Left kidney (tissue), 2 donors: Measurements from ENCODE around the gene ORC6. TPM values are rescaled to one million over a fixed set of nuclear protein-coding genes. Genes with fewer than 3 reads are reported as not detected.

ENCODE experiments used
- DNase-seq: peaks from one replicate; pipeline ENCODE4 v3.0.0-alpha.2; 2013
- polyA plus RNA-seq: library from polyadenylated mRNA; unstranded; fragments of 120-200 nt; gene quantifications from one replicate; pipeline ENCODE4 v1.2.1, GENCODE V29; 2013; ENCODE audit not compliant: insufficient read length

Gene ORC6
- polyA plus RNA-seq, 1 donor: 45.2 TPM

DNA sequence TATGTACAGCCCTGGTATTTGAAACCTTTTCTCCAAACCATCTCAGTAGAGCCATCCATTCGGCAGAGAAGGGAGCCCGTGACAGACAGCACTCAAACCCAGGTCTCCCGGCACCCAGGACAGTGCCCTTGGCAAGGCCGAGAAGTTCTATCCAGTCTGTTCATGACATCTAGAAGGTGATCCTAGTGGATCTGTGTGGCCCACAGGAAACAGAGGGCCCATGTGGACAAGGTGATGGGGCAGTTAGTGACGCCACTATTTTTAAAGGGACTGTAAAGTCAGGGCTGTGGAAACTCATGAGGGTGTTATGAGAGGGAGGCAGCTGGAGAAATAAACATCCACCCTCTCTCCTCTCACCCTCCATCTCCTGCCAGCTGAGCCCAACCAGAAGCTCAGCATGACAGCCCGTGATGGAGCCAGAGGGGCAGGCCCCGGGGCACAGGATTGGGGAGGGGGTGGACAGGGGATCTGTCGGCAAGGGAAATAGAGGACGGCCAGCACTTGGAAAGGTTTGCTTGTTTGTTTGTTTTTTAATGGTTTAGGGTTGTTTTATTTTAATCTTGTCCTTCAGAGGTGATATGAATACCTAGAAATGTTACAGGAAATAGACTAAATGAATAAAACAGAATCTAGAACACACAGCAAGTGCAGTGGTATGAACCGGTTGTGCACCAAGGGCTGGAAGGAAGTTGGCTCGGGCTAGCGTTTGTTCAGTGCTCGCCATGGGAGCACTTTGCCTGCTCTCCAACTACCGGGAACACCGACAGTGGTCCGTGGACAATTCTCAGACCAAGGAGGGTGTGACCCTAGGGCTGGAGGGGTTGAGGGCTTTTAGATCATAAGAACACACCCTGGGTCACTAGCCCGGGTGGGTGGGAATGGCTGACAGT, 41.6 kb downstream of the ORC6 start:
- no peak for DNase-seq

DNA sequence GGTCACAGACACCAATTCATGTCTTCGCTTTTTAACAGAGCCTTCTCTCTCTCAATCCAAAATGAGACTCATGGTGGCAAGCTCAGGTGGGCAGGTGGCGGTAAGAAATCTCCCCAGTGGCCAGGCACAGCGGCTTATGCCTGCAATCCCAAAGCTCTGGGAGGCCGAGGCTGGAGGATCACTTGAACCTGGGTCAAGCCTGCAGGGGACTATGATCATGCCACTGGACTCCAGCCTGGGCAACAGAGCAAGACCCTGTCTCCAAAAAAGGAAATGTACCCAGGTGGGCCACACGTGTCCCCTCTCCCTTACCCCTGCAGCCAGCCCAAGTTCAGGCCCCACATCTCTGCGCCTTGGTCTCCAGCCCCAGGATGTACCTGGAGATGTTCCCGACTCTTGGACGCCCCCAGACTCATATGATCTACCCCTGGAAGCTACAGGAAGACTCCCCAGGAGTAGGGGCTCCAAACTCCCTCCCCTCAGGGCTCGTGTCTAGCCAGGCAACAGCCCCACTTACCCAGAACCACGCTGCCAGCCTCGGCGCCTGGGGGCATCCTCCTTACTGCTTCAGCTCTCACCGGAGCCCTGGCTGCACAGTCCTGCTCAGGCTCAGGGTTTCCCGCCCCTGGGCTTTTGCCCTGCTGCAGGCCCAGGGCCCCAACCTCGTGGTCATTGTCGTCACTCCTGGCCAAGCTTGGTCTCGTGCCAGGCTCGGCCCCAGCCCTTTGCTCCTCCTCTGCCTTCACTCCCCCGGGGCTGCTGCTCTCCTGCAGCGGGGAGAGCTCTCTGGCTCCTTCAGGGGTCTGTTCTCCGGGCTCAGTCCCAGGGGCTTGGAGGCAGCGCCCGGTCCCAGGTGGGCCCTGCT, 42.5 kb downstream of the ORC6 start:
- DNase-seq: peak; percentile 2

DNA sequence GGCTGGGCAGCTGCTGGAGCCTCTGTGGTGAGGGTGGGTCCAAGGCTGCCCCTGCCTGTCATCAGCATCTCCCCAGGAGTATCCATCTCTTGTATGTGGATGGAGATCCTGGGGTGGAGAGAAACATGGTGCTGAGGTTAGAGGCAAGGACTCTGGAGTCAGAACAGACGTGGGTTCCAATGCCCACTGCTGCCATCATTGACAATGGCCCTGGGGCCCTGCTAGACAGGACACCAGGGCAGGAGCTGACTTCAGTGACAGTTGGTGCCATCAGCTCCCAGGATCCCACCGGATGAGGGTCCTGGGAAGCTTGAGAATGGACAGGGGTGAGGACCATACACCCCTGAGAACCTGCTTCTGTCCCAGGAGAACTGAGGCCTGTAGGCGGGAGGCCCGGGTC, 43.1 kb downstream of the ORC6 start:
- no peak for DNase-seq

- DNase-seq: no peak
Observed at GRCh38 chr16:46733319-46733830, 43.9 kb downstream of the ORC6 start.

GRCh38 chr16:46736695-46737094, 47.2 kb downstream of the ORC6 start:
- no peak for DNase-seq

DNA sequence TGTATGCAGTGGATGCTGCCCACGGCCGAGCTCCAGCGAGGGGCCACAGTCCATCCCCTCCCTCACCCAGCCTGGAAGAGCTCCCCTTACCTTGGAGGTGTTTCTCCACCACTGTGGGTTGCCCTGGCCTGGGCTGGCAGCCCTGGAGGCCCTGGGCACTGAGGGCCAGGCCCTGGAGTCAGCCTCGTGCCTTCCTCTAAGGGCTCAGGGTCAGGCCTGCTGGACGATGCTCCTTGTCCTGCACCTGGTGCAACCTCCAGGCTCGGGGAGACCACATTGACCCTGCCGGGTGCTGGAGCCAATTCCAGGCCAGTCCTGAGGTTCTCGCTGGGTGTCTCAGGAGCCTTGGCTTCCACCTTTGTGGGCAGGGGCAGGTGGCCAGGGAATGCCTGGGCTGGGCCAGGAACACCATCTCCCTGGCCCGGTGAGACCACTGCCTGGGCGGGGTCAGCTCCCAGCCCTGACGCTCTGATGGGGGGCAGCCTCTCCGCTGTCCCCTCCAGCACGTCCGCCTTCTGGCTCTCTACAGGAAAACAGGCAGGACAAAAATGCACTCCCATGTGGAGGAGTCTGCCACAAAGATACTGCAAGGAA, 48.3 kb downstream of the ORC6 start:
- DNase-seq: no peak

DNA sequence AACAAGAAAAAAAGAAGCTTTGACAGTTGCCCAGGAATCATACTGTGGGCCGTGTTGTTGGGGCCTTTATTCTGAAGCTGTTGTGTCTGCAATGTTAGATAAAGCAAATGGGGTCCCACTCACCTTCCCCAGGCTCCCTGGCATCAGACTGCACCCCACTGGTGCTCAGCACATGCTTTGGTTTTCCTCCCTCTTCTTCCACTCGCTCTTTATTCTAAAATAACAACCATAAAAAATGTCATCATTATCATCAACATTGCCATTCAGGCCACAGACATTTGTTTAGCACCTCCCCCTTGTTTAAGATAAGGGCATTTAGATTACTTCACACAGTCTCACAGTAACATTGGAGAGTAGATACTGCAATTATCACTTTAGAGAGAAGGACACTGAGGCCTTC, 50.5 kb downstream of the ORC6 start:
- DNase-seq: no peak

DNA sequence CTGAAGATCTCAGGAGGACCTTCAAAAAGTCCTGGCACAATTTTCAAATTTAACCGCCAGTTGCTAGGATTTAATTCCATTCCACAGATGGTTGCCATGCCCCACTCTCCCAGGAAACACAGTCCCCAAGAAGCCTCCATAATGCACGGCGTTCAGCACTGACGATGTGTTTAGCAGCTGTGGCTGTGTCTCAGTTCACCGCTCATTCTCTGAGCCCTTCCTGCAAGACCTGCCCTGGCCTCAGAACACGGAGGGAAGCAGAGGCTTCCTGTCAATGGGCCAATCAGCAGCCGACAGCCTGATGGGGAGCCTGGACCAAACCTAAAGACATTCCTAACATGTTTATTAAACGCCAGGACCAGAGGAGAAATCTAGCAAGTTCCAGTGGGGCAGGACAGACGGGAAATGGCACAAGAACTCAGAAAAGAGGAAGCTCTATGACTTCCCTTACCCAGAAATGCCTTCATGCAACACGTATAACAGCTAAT, 53.8 kb downstream of the ORC6 start:
- DNase-seq: peak; percentile 11

GRCh38 chr16:46745617-46746016, 56.2 kb downstream of the ORC6 start:
- no peak for DNase-seq

DNA sequence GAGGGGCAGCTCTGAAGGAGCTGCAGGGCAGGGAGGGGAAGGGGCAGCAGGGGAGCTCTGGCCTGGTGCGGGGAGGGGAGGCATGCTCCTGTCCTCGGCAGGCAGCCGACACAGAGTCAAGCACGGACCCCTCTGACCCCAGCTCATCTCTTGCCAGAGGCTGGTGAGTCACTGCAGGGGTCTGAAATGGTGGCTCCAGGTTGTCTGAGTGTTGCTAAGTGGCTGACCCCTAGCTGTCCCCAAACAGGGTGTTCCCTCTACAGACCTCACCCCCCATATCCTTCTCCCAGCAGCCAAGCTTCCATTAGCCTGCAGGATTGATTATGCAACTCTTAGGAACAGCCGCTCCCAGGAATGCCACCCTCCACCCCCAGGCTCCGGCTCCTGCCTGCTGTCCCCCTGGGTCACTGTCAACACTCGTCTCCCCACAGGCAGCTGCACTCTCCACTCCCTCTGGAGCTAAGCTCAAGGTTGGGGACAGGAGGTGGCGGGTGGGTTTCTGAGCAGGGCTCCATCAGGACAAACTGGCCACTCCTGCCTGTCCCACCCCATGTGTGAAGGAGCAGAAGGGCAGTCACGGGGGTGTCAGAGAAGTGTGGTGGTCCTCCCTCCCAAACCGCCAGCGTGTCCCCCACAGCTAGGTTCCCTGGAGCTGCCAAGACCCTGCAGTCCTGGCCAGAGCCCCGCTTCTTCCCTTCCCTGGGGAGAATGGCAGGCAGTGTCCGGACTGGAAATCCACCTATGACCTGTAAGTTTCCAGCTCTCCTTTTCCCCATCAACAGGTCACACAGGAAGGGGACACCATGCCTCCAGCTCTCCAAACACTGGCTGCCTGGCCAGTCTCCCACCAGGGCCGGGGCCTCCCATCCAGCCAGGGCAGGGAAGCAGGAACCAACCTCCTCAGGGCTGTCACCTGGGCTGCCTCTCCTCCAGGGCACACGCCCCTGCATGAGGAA, 57.6 kb downstream of the ORC6 start:
- DNase-seq: no peak

Other genes starting within 250 kb of the ORC6 start
- 14.8 TPM for gene SHCBP1, start 68.3 kb upstream of the ORC6 start, polyA plus RNA-seq
- gene VPS35, start 481 bp upstream of the ORC6 start, polyA plus RNA-seq: 164 TPM
- gene MYLK3, start 58.7 kb downstream of the ORC6 start, polyA plus RNA-seq: 1.7 TPM
- gene C16orf87, start 141.5 kb downstream of the ORC6 start, polyA plus RNA-seq: 30.2 TPM
- gene GPT2, start 194.7 kb downstream of the ORC6 start, polyA plus RNA-seq: 34.3 TPM